Type B pancreatic cell (in vitro differentiated cells): Measurements from ENCODE around the gene GRK6. TPM values are rescaled to one million over a fixed set of nuclear protein-coding genes. Genes with fewer than 3 reads are reported as not detected.

Experiments
- DNase-seq: peaks from one replicate; pipeline ENCODE4 v3.0.0; 2021; ENCODE audit warnings: mixed read lengths; ENCODE audit not compliant: unreplicated experiment; ENCODE audit errors: extremely low spot score
- H3K27ac Mint-ChIP-seq: 2 replicates; pipeline ENCODE4 v1.8.0; 2021; ENCODE audit warnings: mild to moderate bottlenecking, mixed read lengths
- H3K27me3 Mint-ChIP-seq: 2 replicates; pipeline ENCODE4 v1.8.0; 2021; ENCODE audit warnings: mixed read lengths
- H3K36me3 Mint-ChIP-seq: 2 replicates; pipeline ENCODE4 v1.8.0; 2021; ENCODE audit warnings: mixed read lengths
- H3K4me1 Mint-ChIP-seq: one replicate; pipeline ENCODE4 v1.8.0; 2021; ENCODE audit warnings: mixed read lengths; ENCODE audit not compliant: unreplicated experiment
- H3K4me3 Mint-ChIP-seq: 2 replicates; pipeline ENCODE4 v1.8.0; 2021; ENCODE audit warnings: mild to moderate bottlenecking, mixed read lengths
- H3K9me3 Mint-ChIP-seq: 2 replicates; pipeline ENCODE4 v1.8.0; 2021; ENCODE audit warnings: mixed read lengths
- total RNA-seq: library from RNA; stranded (reverse); gene quantifications from 2 replicates; pipeline ENCODE4 v1.2.1, GENCODE V29; 2021; ENCODE audit warnings: low replicate concordance
- TF ChIP-seq, protein P1 (sequence below): fragments of 200-600 bp; sonication (generic); conservative IDR thresholded peaks from 2 replicates; pipeline ENCODE4 v1.5.0; 2021; ENCODE audit warnings: antibody characterized with exemption, mild to moderate bottlenecking

GRK6 gene
- total RNA-seq, 1 donor from 2014 or later: 47.3 TPM

DNA sequence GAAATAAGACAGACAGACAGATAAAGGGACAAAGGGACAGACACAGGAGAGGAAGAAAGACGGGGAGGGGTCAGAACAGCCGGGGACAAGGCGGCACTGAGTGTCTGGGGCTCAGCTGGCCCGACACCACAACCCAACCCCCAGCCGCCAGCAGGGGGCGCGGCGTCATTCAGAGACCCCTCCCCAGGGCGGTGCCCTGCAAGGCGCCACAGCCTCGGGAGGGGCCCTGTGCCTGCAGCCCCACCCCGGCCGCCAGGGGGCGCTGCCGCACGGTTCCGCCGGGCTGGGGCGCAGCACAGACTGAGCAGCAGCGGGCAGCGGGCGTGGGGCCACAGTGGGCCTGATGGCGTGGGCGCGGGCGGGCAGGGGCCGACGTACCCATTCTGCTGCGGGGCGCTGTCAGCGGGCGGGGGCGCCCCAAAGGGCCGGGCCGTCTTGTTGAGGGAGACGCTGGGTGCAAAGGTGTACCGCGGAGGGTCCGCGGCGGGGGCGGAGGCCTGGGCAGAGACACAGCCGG lies 65.0 kb downstream of the GRK6 start:
- Mint-ChIP-seq H3K27ac (no peak overlapping the region), H3K4me3 (no peak overlapping the region), H3K36me3 (peaks cover 8% of the 10 kb centered on the region), H3K4me1 (peaks cover 9% of the 10 kb centered on the region), H3K27me3 (no peaks in the 10 kb centered on the region), H3K9me3 (no peaks in the 10 kb centered on the region)
- DNase-seq: no peak
- TF ChIP-seq, protein P1, sequence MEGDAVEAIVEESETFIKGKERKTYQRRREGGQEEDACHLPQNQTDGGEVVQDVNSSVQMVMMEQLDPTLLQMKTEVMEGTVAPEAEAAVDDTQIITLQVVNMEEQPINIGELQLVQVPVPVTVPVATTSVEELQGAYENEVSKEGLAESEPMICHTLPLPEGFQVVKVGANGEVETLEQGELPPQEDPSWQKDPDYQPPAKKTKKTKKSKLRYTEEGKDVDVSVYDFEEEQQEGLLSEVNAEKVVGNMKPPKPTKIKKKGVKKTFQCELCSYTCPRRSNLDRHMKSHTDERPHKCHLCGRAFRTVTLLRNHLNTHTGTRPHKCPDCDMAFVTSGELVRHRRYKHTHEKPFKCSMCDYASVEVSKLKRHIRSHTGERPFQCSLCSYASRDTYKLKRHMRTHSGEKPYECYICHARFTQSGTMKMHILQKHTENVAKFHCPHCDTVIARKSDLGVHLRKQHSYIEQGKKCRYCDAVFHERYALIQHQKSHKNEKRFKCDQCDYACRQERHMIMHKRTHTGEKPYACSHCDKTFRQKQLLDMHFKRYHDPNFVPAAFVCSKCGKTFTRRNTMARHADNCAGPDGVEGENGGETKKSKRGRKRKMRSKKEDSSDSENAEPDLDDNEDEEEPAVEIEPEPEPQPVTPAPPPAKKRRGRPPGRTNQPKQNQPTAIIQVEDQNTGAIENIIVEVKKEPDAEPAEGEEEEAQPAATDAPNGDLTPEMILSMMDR: peak; percentile 88

DNA sequence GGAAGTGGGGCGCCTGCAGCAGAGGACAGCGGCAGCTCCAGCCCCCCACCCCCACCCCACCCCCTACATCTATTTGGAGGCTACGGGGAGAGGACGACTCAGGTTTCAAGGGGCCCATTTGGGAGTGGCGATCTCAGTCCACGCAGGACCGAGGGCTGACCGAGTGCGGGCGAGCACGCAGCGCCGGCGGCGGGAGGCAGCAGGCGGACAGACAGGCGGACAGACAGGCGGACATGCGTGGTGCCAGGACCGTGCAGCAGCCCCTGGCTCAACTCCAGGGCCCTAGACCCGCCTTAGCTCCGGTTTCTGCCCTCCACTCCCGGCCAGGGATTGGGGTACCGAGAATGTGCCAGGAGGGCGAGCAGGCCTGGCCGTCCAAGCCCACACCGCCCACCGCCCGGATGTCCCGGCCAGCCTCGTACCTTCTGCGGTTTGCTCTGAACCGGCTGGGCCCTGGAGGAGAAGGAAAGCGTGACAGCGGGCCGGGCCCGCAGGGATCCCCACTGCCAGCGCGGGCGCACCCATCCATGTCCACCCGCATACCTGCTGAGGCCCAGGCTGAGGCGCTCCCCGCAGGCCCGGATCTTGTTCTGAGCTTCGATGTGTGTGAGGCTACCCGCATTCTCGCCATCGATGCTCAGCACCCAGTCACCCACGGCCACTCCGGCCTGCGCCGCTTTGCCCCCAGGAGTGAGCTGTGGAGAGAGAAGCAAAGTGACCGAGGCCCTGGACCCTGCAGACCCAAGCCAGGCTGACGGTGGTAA lies 65.7 kb downstream of the GRK6 start:
- TF ChIP-seq, protein P1: no peak
- Mint-ChIP-seq H3K27me3 (no peaks in the 10 kb centered on the region), H3K4me3 (no peak overlapping the region), H3K27ac (peak overlapping the region; percentile 74), H3K9me3 (no peaks in the 10 kb centered on the region), H3K4me1 (peaks cover 9% of the 10 kb centered on the region), H3K36me3 (peaks cover 8% of the 10 kb centered on the region)
- no peak for DNase-seq

Other genes with a start within 250 kb of the GRK6 start
- 42.6 and 46.2 TPM in 2 replicates for gene RAB24, start 123.0 kb upstream of the GRK6 start, total RNA-seq
- gene PRELID1, start 122.9 kb upstream of the GRK6 start, total RNA-seq: 126 and 163 TPM in 2 replicates
- 10.2 and 29.5 TPM in 2 replicates for gene MXD3, start 114.8 kb upstream of the GRK6 start, total RNA-seq
- gene LMAN2, start 75.0 kb upstream of the GRK6 start, total RNA-seq: 102 and 129 TPM in 2 replicates
- gene RGS14, start 68.8 kb upstream of the GRK6 start, total RNA-seq: 8.9 and 16.6 TPM in 2 replicates
- gene SLC34A1, start 42.2 kb upstream of the GRK6 start, total RNA-seq: 0.12 and 0.22 TPM in 2 replicates
- gene PFN3, start 26.0 kb upstream of the GRK6 start, total RNA-seq: not detected in 2 replicates
- 3.2 and 5.7 TPM in 2 replicates for gene F12, start 17.1 kb upstream of the GRK6 start, total RNA-seq
- 5.9 and 8.8 TPM in 2 replicates for gene PRR7, start 20.1 kb downstream of the GRK6 start, total RNA-seq
- gene DBN1, start 47.0 kb downstream of the GRK6 start, total RNA-seq: 200 and 269 TPM in 2 replicates
- 66.5 and 187 TPM in 2 replicates for gene PDLIM7, start 70.9 kb downstream of the GRK6 start, total RNA-seq
- gene DOK3, start 83.2 kb downstream of the GRK6 start, total RNA-seq: 6.2 and 6.9 TPM in 2 replicates
- 99.7 and 104 TPM in 2 replicates for gene DDX41, start 90.3 kb downstream of the GRK6 start, total RNA-seq
- gene FAM193B, start 127.9 kb downstream of the GRK6 start, total RNA-seq: 83.1 and 103 TPM in 2 replicates
- 161 and 225 TPM in 2 replicates for gene TMED9, start 165.5 kb downstream of the GRK6 start, total RNA-seq
- 30.9 and 31.0 TPM in 2 replicates for gene B4GALT7, start 173.5 kb downstream of the GRK6 start, total RNA-seq